ENCODE measurements around the gene SDC4. TPM values are rescaled to one million over a fixed set of nuclear protein-coding genes. Genes with fewer than 3 reads are reported as not detected.

Gene SDC4
- total RNA-seq, 2 donors from 2014 or later = 70.9 to 146 TPM

- Histone ChIP-seq H3K27ac (no peak overlapping the region), H3K4me3 (no peak overlapping the region), H3K4me1 (peaks cover 4% of the 10 kb centered on the region), H3K9ac (ENCODE audit: low read depth in 2 of 2, low read length in 2 of 2) (no peak overlapping the region), H3K9me3 (no peaks in the 10 kb centered on the region), H3K36me3 (no peaks in the 10 kb centered on the region), H3K27me3 (peaks cover 7% of the 10 kb centered on the region)
- no peak for TF ChIP-seq CTCF (IDR thresholded peaks at IDR 0.05)
- intact Hi-C loops (cut with DNase I) = loop anchor here (10.0 kb wide), 2 partner anchors 163 to 253 kb away; no protein-coding TSS in a partner anchor
- DNase-seq = no peak
Observed at GRCh38 chr20:45297786-45298497, 50.3 kb downstream of the SDC4 start.

GRCh38 chr20:45294659-45295058, 53.6 kb downstream of the SDC4 start:
- intact Hi-C loops (cut with DNase I) = loop anchor here (5.0 to 10.0 kb wide), 4 partner anchors 57 to 250 kb away; no protein-coding TSS in a partner anchor
- no peak overlapping the region for H3K9ac ChIP-seq (ENCODE audit: low read depth in 2 of 2, low read length in 2 of 2)
- H3K27ac ChIP-seq = no peak overlapping the region
- no peak overlapping the region for H3K4me3 ChIP-seq
- no peak for TF ChIP-seq CTCF (IDR thresholded peaks at IDR 0.05)
- no peak for DNase-seq
- H3K36me3 ChIP-seq = no peaks in the 10 kb centered on the region
- peaks cover 7% of the 10 kb centered on the region for H3K27me3 ChIP-seq
- peaks cover 5% of the 10 kb centered on the region for H3K4me1 ChIP-seq
- no peaks in the 10 kb centered on the region for H3K9me3 ChIP-seq

- H3K36me3 ChIP-seq = no peaks in the 10 kb centered on the region
- DNase-seq = no peak
- H3K27me3 ChIP-seq = peaks cover 7% of the 10 kb centered on the region
- H3K9me3 ChIP-seq = no peaks in the 10 kb centered on the region
- peaks cover 5% of the 10 kb centered on the region for H3K4me1 ChIP-seq
- H3K9ac ChIP-seq (ENCODE audit: low read depth in 2 of 2, low read length in 2 of 2) = no peak overlapping the region
- intact Hi-C loops (cut with DNase I) = loop anchor here (5.0 to 10.0 kb wide), 4 partner anchors 57 to 249 kb away; no protein-coding TSS in a partner anchor
- TF ChIP-seq CTCF (IDR thresholded peaks at IDR 0.05) = no peak
- peak overlapping the region; percentile 62 for H3K4me3 ChIP-seq
- no peak overlapping the region for H3K27ac ChIP-seq
Observed at GRCh38 chr20:45294003-45294368, 54.2 kb downstream of the SDC4 start.

- TF ChIP-seq CTCF (IDR thresholded peaks at IDR 0.05) = peak; percentile 94
- Histone ChIP-seq H3K4me3 (peak overlapping the region; percentile 62), H3K27ac (no peak overlapping the region)
Observed at GRCh38 chr20:45293041-45294002, 54.9 kb downstream of the SDC4 start.

GRCh38 chr20:45292343-45292742, 55.9 kb downstream of the SDC4 start:
- H3K27ac ChIP-seq = no peak overlapping the region
- H3K9me3 ChIP-seq = no peaks in the 10 kb centered on the region
- no peak overlapping the region for H3K9ac ChIP-seq (ENCODE audit: low read depth in 2 of 2, low read length in 2 of 2)
- intact Hi-C loops (cut with DNase I) = loop anchor here (5.0 to 10.0 kb wide), 4 partner anchors 55 to 248 kb away; no protein-coding TSS in a partner anchor
- H3K36me3 ChIP-seq = no peaks in the 10 kb centered on the region
- TF ChIP-seq CTCF (IDR thresholded peaks at IDR 0.05) = no peak
- DNase-seq = no peak
- H3K4me1 ChIP-seq = peaks cover 5% of the 10 kb centered on the region
- H3K27me3 ChIP-seq = peaks cover 7% of the 10 kb centered on the region
- no peak overlapping the region for H3K4me3 ChIP-seq

More at GRCh38 chr20:45293041-45294002, 54.9 kb downstream of the SDC4 start:
- Histone ChIP-seq H3K27me3 (peaks cover 7% of the 10 kb centered on the region), H3K4me1 (peaks cover 5% of the 10 kb centered on the region), H3K9ac (ENCODE audit: low read depth in 2 of 2, low read length in 2 of 2) (peak overlapping the region; percentile 40 to 68), H3K36me3 (no peaks in the 10 kb centered on the region), H3K9me3 (no peaks in the 10 kb centered on the region)
- intact Hi-C loops (cut with DNase I) = loop anchor here (5.0 to 10.0 kb wide), 4 partner anchors 56 to 249 kb away; no protein-coding TSS in a partner anchor
- DNase-seq = peak; percentile 89

All from colonic mucosa (tissue), 4 donors.